Activated CD8-positive, alpha-beta T cell treated with anti-CD3 and anti-CD28 coated beads, Interleukin-2, amount 10 ng/mL, durations not matched to agents 7 days and 5 days (primary cell): ENCODE measurements around the gene CNKSR2. TPM values are rescaled to one million over a fixed set of nuclear protein-coding genes. Genes with fewer than 3 reads are reported as not detected.

ENCODE experiments used
- ATAC-seq: fragments of 150-1000 bp; cut with Tn5 transposase; one replicate; pipeline ENCODE4 v1.10.0; 2021; ENCODE audit warnings: moderate library complexity
- CTCF ChIA-PET: fragments of 350-600 bp; sonication (Branson Sonifier 250); formaldehyde crosslinking; loops from one replicate; lab custom pipeline; 2021; ENCODE audit warnings: antibody characterized with exemption; lab: Charles Lee
- POLR2A ChIA-PET: fragments of 350-600 bp; sonication (Branson Sonifier 250); formaldehyde crosslinking; loops from one replicate; lab custom pipeline; 2021; ENCODE audit warnings: antibody characterized with exemption; lab: Charles Lee
- DNase-seq: peaks from one replicate; pipeline ENCODE4 v3.0.0-alpha.2; 2020
- H3K27ac Mint-ChIP-seq: one replicate; pipeline ENCODE4 v1.8.0; 2021; ENCODE audit warnings: mild to moderate bottlenecking, mixed read lengths
- H3K27me3 Mint-ChIP-seq: one replicate; pipeline ENCODE4 v1.8.0; 2021; ENCODE audit warnings: low read depth, mixed read lengths
- H3K36me3 Mint-ChIP-seq: one replicate; pipeline ENCODE4 v1.8.0; 2021; ENCODE audit warnings: low read depth, mixed read lengths
- H3K4me1 Mint-ChIP-seq: one replicate; pipeline ENCODE4 v1.8.0; 2021; ENCODE audit warnings: low read depth, mixed read lengths
- H3K4me3 Mint-ChIP-seq: one replicate; pipeline ENCODE4 v1.8.0; 2021; ENCODE audit warnings: mild to moderate bottlenecking, mixed read lengths
- H3K9me3 Mint-ChIP-seq: one replicate; pipeline ENCODE4 v1.8.0; 2022; ENCODE audit warnings: mixed read lengths; ENCODE audit not compliant: insufficient read depth
- total RNA-seq, 2 experiments: library from RNA; stranded (reverse); gene quantifications; one replicate each; pipeline ENCODE4 v1.2.3, GENCODE V29; 2021

The CNKSR2 gene
- total RNA-seq, 2 experiments from 2014 or later = 11.0 to 11.1 TPM

- ChIA-PET CTCF (no interaction called here), POLR2A (no interaction called here)
- peaks cover 2% of the 10 kb centered on the region for H3K36me3 Mint-ChIP-seq
- H3K4me1 Mint-ChIP-seq = peaks cover 5% of the 10 kb centered on the region
- peak within 1 kb of the TSS; percentile 50 for H3K4me3 Mint-ChIP-seq
- no peaks in the 10 kb centered on the region for H3K9me3 Mint-ChIP-seq
- DNase-seq = no peak
- ATAC-seq = peak; percentile 76
- H3K27me3 Mint-ChIP-seq = peaks cover 4% of the 10 kb centered on the region
- H3K27ac Mint-ChIP-seq = no peak within 1 kb of the TSS
Measured at GRCh38 chrX:21658152-21658737, 284.0 kb downstream of the CNKSR2 start, which contains the start of gene KLHL34. KLHL34 (minus strand) TSS chrX:21658330; CDS start chrX:21657788, 542 bp downstream.

GRCh38 chrX:21658746-21659145 is 284.5 kb downstream of the CNKSR2 start:
- Mint-ChIP-seq H3K27ac (no peak overlapping the region), H3K36me3 (peaks cover 2% of the 10 kb centered on the region), H3K4me1 (peaks cover 5% of the 10 kb centered on the region), H3K4me3 (peak overlapping the region; percentile 28), H3K27me3 (peaks cover 4% of the 10 kb centered on the region), H3K9me3 (no peaks in the 10 kb centered on the region)
- DNase-seq (no peak), ATAC-seq (peak; percentile 47)
- ChIA-PET POLR2A (no interaction called here), CTCF (no interaction called here)

- peak overlapping the region; percentile 28 for H3K4me3 Mint-ChIP-seq
- DNase-seq = no peak
- peaks cover 4% of the 10 kb centered on the region for H3K27me3 Mint-ChIP-seq
- ATAC-seq = no peak
- H3K27ac Mint-ChIP-seq = no peak overlapping the region
- H3K4me1 Mint-ChIP-seq = peaks cover 5% of the 10 kb centered on the region
- peaks cover 2% of the 10 kb centered on the region for H3K36me3 Mint-ChIP-seq
- H3K9me3 Mint-ChIP-seq = no peaks in the 10 kb centered on the region
- ChIA-PET POLR2A (no interaction called here), CTCF (no interaction called here)
Measured at GRCh38 chrX:21659320-21659719, 285.1 kb downstream of the CNKSR2 start.

- H3K36me3 Mint-ChIP-seq = peaks cover 2% of the 10 kb centered on the region
- ATAC-seq (no peak), DNase-seq (no peak)
- H3K9me3 Mint-ChIP-seq = no peaks in the 10 kb centered on the region
- CTCF ChIA-PET = no interaction called here
- H3K4me3 Mint-ChIP-seq = no peak overlapping the region
- POLR2A ChIA-PET = no interaction called here
- H3K27ac Mint-ChIP-seq = no peak overlapping the region
- peaks cover 4% of the 10 kb centered on the region for H3K27me3 Mint-ChIP-seq
- peaks cover 5% of the 10 kb centered on the region for H3K4me1 Mint-ChIP-seq
Measured at GRCh38 chrX:21660156-21660555, 285.9 kb downstream of the CNKSR2 start.

- ChIA-PET POLR2A (no interaction called here), CTCF (no interaction called here)
- ATAC-seq (no peak), DNase-seq (no peak)
- Mint-ChIP-seq H3K36me3 (peaks cover 2% of the 10 kb centered on the region), H3K27me3 (peaks cover 4% of the 10 kb centered on the region), H3K9me3 (no peaks in the 10 kb centered on the region), H3K4me1 (peaks cover 5% of the 10 kb centered on the region), H3K4me3 (no peak overlapping the region), H3K27ac (no peak overlapping the region)
Measured at GRCh38 chrX:21661316-21661715, 287.1 kb downstream of the CNKSR2 start.

GRCh38 chrX:21662761-21663160 is 288.5 kb downstream of the CNKSR2 start:
- DNase-seq = no peak
- H3K4me1 Mint-ChIP-seq = peaks cover 3% of the 10 kb centered on the region
- H3K27me3 Mint-ChIP-seq = peaks cover 4% of the 10 kb centered on the region
- no peak overlapping the region for H3K27ac Mint-ChIP-seq
- H3K36me3 Mint-ChIP-seq = no peaks in the 10 kb centered on the region
- POLR2A ChIA-PET = no interaction called here
- H3K9me3 Mint-ChIP-seq = no peaks in the 10 kb centered on the region
- ATAC-seq = no peak
- H3K4me3 Mint-ChIP-seq = no peak overlapping the region
- CTCF ChIA-PET = no interaction called here

- Mint-ChIP-seq H3K27me3 (no peaks in the 10 kb centered on the region), H3K4me3 (no peak overlapping the region), H3K36me3 (no peaks in the 10 kb centered on the region), H3K4me1 (no peaks in the 10 kb centered on the region), H3K9me3 (no peaks in the 10 kb centered on the region), H3K27ac (no peak overlapping the region)
- DNase-seq = no peak
- no peak for ATAC-seq
- POLR2A ChIA-PET = no interaction called here
- CTCF ChIA-PET = no interaction called here
Measured at GRCh38 chrX:21666252-21666651, 292.0 kb downstream of the CNKSR2 start.

- Mint-ChIP-seq H3K36me3 (no peaks in the 10 kb centered on the region), H3K4me3 (no peak overlapping the region), H3K27ac (no peak overlapping the region), H3K9me3 (no peaks in the 10 kb centered on the region), H3K4me1 (no peaks in the 10 kb centered on the region), H3K27me3 (no peaks in the 10 kb centered on the region)
- POLR2A ChIA-PET = no interaction called here
- DNase-seq (no peak), ATAC-seq (no peak)
- CTCF ChIA-PET = no interaction called here
Measured at GRCh38 chrX:21666679-21667078, 292.5 kb downstream of the CNKSR2 start.

GRCh38 chrX:21674430-21675186 is 300.4 kb downstream of the CNKSR2 start:
- peaks cover 9% of the 10 kb centered on the region for H3K27me3 Mint-ChIP-seq
- no peaks in the 10 kb centered on the region for H3K36me3 Mint-ChIP-seq
- no peaks in the 10 kb centered on the region for H3K9me3 Mint-ChIP-seq
- no peak overlapping the region for H3K4me3 Mint-ChIP-seq
- no peak overlapping the region for H3K27ac Mint-ChIP-seq
- no peak for ATAC-seq
- H3K4me1 Mint-ChIP-seq = no peaks in the 10 kb centered on the region
- CTCF ChIA-PET = no interaction called here
- no peak for DNase-seq
- POLR2A ChIA-PET = no interaction called here

GRCh38 chrX:21675931-21676330 is 301.7 kb downstream of the CNKSR2 start:
- POLR2A ChIA-PET = no interaction called here
- no peak for ATAC-seq
- H3K4me3 Mint-ChIP-seq = no peak overlapping the region
- DNase-seq = no peak
- no peak overlapping the region for H3K27ac Mint-ChIP-seq
- H3K27me3 Mint-ChIP-seq = peaks cover 9% of the 10 kb centered on the region
- H3K9me3 Mint-ChIP-seq = no peaks in the 10 kb centered on the region
- H3K36me3 Mint-ChIP-seq = no peaks in the 10 kb centered on the region
- CTCF ChIA-PET = no interaction called here
- H3K4me1 Mint-ChIP-seq = no peaks in the 10 kb centered on the region

- Mint-ChIP-seq H3K4me1 (no peaks in the 10 kb centered on the region), H3K4me3 (no peak overlapping the region), H3K9me3 (no peaks in the 10 kb centered on the region), H3K27ac (no peak overlapping the region), H3K27me3 (peaks cover 4% of the 10 kb centered on the region), H3K36me3 (no peaks in the 10 kb centered on the region)
- ChIA-PET POLR2A (no interaction called here), CTCF (no interaction called here)
- no peak for ATAC-seq
- no peak for DNase-seq
Measured at GRCh38 chrX:21678048-21678612, 303.9 kb downstream of the CNKSR2 start.

- DNase-seq (no peak), ATAC-seq (no peak)
- Mint-ChIP-seq H3K36me3 (no peaks in the 10 kb centered on the region), H3K27me3 (no peaks in the 10 kb centered on the region), H3K27ac (no peak overlapping the region), H3K4me3 (no peak overlapping the region), H3K4me1 (no peaks in the 10 kb centered on the region), H3K9me3 (no peaks in the 10 kb centered on the region)
- CTCF ChIA-PET = no interaction called here
- POLR2A ChIA-PET = no interaction called here
Measured at GRCh38 chrX:21683941-21684340, 309.7 kb downstream of the CNKSR2 start.
